ENCODE measurements around the gene CA9. TPM values are rescaled to one million over a fixed set of nuclear protein-coding genes. Genes with fewer than 3 reads are reported as not detected.
A peak's percentile ranks its signal among the peaks of the same experiment; 100 is the strongest.

Gene CA9
- total and polyA plus RNA-seq, 2 experiments from 2014 or later, result 1.1 TPM; not detected in 1

GRCh38 chr9:35649431-35650340 is 24.0 kb upstream of the CA9 start:
- Histone ChIP-seq H3K36me3 (ENCODE audit: insufficient read depth) (no peaks in the 10 kb centered on the region), H3K27me3 (ENCODE audit: insufficient read depth) (no peaks in the 10 kb centered on the region), H3K4me2 (peak overlapping the region; percentile 79), H3K79me2 (replicated peaks; ENCODE audit: insufficient read depth) (no peaks in the 10 kb centered on the region), H4K20me1 (replicated peaks; ENCODE audit: insufficient read depth) (no peaks in the 10 kb centered on the region), H3K9me2 (ENCODE audit: insufficient read depth) (no peaks in the 10 kb centered on the region), H3K27ac (ENCODE audit: low read depth) (no peak overlapping the region), H3K4me3 (peak overlapping the region; percentile 54), H3K4me1 (ENCODE audit: insufficient read depth) (peaks cover 43% of the 10 kb centered on the region), H2AFZ (peak overlapping the region; percentile 96; the same call in 1 of the 2 replicates), H3F3A (replicated peaks; ENCODE audit: low read depth) (peaks cover 15% of the 10 kb centered on the region; the same call in 1 of the 2 replicates)
- H3K9me3 Mint-ChIP-seq, result no peaks in the 10 kb centered on the region; the same call in 2 of the 3 replicates
- no peak for DNase-seq (ENCODE audit: low spot score)
- ATAC-seq, result no peak
- H3K27me3 Mint-ChIP-seq (ENCODE audit: insufficient read depth, low read depth, poor library complexity), result peaks cover 35% of the 10 kb centered on the region
- H3K4me3 Mint-ChIP-seq, result peak overlapping the region; percentile 47; the same call in 1 of the 3 replicates
- peaks cover 49% of the 10 kb centered on the region for H3K4me1 Mint-ChIP-seq
- H3K36me3 Mint-ChIP-seq (ENCODE audit: low read depth), result no peaks in the 10 kb centered on the region; the same call in 2 of the 3 replicates
- TF ChIP-seq, protein P1, sequence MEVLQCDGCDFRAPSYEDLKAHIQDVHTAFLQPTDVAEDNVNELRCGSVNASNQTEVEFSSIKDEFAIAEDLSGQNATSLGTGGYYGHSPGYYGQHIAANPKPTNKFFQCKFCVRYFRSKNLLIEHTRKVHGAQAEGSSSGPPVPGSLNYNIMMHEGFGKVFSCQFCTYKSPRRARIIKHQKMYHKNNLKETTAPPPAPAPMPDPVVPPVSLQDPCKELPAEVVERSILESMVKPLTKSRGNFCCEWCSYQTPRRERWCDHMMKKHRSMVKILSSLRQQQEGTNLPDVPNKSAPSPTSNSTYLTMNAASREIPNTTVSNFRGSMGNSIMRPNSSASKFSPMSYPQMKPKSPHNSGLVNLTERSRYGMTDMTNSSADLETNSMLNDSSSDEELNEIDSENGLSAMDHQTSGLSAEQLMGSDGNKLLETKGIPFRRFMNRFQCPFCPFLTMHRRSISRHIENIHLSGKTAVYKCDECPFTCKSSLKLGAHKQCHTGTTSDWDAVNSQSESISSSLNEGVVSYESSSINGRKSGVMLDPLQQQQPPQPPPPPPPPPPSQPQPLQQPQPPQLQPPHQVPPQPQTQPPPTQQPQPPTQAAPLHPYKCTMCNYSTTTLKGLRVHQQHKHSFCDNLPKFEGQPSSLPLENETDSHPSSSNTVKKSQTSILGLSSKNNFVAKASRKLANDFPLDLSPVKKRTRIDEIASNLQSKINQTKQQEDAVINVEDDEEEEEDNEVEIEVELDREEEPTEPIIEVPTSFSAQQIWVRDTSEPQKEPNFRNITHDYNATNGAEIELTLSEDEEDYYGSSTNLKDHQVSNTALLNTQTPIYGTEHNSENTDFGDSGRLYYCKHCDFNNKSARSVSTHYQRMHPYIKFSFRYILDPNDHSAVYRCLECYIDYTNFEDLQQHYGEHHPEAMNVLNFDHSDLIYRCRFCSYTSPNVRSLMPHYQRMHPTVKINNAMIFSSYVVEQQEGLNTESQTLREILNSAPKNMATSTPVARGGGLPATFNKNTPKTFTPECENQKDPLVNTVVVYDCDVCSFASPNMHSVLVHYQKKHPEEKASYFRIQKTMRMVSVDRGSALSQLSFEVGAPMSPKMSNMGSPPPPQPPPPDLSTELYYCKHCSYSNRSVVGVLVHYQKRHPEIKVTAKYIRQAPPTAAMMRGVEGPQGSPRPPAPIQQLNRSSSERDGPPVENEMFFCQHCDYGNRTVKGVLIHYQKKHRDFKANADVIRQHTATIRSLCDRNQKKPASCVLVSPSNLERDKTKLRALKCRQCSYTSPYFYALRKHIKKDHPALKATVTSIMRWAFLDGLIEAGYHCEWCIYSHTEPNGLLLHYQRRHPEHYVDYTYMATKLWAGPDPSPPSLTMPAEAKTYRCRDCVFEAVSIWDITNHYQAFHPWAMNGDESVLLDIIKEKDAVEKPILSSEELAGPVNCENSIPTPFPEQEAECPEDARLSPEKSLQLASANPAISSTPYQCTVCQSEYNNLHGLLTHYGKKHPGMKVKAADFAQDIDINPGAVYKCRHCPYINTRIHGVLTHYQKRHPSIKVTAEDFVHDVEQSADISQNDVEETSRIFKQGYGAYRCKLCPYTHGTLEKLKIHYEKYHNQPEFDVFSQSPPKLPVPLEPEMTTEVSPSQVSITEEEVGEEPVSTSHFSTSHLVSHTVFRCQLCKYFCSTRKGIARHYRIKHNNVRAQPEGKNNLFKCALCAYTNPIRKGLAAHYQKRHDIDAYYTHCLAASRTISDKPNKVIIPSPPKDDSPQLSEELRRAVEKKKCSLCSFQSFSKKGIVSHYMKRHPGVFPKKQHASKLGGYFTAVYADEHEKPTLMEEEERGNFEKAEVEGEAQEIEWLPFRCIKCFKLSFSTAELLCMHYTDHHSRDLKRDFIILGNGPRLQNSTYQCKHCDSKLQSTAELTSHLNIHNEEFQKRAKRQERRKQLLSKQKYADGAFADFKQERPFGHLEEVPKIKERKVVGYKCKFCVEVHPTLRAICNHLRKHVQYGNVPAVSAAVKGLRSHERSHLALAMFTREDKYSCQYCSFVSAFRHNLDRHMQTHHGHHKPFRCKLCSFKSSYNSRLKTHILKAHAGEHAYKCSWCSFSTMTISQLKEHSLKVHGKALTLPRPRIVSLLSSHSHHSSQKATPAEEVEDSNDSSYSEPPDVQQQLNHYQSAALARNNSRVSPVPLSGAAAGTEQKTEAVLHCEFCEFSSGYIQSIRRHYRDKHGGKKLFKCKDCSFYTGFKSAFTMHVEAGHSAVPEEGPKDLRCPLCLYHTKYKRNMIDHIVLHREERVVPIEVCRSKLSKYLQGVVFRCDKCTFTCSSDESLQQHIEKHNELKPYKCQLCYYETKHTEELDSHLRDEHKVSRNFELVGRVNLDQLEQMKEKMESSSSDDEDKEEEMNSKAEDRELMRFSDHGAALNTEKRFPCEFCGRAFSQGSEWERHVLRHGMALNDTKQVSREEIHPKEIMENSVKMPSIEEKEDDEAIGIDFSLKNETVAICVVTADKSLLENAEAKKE (CRISPR knock-in tag; IDR thresholded peaks at IDR 0.05), result no peak
- no peak for TF ChIP-seq EZH2phosphoT487 (IDR thresholded peaks at IDR 0.05; ENCODE audit: unreplicated experiment)
- no peak for TF ChIP-seq ZNF331 (CRISPR knock-in tag; IDR thresholded peaks at IDR 0.05; ENCODE audit: low read depth)
- TF ChIP-seq CREB1 (CRISPR knock-in tag; IDR thresholded peaks at IDR 0.05; ENCODE audit: low read depth), result no peak
- TF ChIP-seq STAT1 (IDR thresholded peaks at IDR 0.05; ENCODE audit: unreplicated experiment), result no peak
- TF ChIP-seq ZNF114 (CRISPR knock-in tag; IDR thresholded peaks at IDR 0.05), result no peak
- TF ChIP-seq POLR2AphosphoS5 (IDR thresholded peaks at IDR 0.05; ENCODE audit: low read depth), result no peak
- TF ChIP-seq JUNB (IDR thresholded peaks at IDR 0.05; ENCODE audit: unreplicated experiment), result no peak
- TF ChIP-seq, protein P2, sequence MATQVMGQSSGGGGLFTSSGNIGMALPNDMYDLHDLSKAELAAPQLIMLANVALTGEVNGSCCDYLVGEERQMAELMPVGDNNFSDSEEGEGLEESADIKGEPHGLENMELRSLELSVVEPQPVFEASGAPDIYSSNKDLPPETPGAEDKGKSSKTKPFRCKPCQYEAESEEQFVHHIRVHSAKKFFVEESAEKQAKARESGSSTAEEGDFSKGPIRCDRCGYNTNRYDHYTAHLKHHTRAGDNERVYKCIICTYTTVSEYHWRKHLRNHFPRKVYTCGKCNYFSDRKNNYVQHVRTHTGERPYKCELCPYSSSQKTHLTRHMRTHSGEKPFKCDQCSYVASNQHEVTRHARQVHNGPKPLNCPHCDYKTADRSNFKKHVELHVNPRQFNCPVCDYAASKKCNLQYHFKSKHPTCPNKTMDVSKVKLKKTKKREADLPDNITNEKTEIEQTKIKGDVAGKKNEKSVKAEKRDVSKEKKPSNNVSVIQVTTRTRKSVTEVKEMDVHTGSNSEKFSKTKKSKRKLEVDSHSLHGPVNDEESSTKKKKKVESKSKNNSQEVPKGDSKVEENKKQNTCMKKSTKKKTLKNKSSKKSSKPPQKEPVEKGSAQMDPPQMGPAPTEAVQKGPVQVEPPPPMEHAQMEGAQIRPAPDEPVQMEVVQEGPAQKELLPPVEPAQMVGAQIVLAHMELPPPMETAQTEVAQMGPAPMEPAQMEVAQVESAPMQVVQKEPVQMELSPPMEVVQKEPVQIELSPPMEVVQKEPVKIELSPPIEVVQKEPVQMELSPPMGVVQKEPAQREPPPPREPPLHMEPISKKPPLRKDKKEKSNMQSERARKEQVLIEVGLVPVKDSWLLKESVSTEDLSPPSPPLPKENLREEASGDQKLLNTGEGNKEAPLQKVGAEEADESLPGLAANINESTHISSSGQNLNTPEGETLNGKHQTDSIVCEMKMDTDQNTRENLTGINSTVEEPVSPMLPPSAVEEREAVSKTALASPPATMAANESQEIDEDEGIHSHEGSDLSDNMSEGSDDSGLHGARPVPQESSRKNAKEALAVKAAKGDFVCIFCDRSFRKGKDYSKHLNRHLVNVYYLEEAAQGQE (IDR thresholded peaks at IDR 0.05; ENCODE audit: unreplicated experiment), result no peak
- TF ChIP-seq NANOG (IDR thresholded peaks at IDR 0.05; ENCODE audit: borderline replicate concordance), result no peak
- TF ChIP-seq, protein P3, sequence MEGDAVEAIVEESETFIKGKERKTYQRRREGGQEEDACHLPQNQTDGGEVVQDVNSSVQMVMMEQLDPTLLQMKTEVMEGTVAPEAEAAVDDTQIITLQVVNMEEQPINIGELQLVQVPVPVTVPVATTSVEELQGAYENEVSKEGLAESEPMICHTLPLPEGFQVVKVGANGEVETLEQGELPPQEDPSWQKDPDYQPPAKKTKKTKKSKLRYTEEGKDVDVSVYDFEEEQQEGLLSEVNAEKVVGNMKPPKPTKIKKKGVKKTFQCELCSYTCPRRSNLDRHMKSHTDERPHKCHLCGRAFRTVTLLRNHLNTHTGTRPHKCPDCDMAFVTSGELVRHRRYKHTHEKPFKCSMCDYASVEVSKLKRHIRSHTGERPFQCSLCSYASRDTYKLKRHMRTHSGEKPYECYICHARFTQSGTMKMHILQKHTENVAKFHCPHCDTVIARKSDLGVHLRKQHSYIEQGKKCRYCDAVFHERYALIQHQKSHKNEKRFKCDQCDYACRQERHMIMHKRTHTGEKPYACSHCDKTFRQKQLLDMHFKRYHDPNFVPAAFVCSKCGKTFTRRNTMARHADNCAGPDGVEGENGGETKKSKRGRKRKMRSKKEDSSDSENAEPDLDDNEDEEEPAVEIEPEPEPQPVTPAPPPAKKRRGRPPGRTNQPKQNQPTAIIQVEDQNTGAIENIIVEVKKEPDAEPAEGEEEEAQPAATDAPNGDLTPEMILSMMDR (conservative IDR thresholded peaks at IDR 0.05; ENCODE audit: low read depth in 2 of 2), result no peak
- TF ChIP-seq EZH2 (IDR thresholded peaks at IDR 0.05; ENCODE audit: low read depth, unreplicated experiment), result no peak
- H3K27ac Mint-ChIP-seq, result no peak overlapping the region
